IPS-NIHi7 (cell line): ENCODE results near the gene DDAH1.
"Not testable (repeated sequence)": the region's sequence is repeated elsewhere in the genome, so short reads cannot be mapped to it uniquely, and the experiment has no call there.

Experiments
- DNase-seq: peaks from one replicate; pipeline ENCODE4 v3.0.0; 2012; ENCODE audit warnings: mixed read lengths; ENCODE audit errors: extremely low spot score

Gene DDAH1

DNA sequence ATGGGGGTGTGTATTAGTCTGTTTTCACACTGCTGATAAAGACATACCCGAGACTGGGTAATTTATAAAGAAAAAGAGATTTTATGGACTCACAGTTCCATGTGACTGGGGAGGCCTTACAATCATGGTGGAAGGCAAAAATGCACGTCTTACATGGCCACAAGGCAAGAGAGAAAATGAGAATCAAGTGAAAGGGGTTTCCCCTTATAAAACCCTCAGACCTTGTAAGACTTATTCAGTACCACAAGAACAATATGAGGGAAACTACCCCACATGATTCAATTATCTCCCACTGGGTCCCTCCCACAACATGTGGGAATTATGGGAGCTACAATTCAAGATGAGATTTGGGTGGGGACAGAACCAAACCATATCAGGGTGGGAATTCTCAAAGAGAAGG lies 5.2 kb upstream of the DDAH1 start:
- DNase-seq: not testable (repeated sequence)

DNA sequence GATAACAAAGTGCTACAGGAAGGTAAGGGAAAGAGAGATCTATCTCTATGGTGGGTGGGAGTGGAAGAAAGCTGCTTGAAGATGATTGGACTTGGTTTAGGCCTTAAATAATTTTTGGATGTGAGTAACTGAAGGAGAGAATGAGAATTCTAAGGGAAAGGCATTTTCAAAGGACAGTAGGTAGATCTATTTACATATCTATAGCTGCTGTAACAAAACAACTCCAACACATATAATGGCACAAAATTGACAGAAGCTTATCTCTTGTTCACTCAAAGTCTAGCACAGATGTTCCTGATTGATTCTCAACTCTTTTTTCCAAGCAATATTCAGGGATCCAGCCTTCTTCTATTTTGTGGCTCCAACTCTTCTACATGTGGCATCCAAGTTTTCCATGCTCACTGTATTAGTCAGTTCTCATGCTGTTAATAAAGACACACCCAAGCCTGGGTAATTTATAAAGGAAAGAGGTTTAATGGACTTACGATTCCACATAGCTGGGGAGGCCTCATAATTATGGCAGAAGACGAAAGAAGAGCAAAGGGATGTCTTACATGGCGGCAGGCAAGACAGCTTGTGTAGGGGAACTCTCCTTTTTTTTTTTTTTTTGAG lies 3.1 kb upstream of the DDAH1 start:
- no peak for DNase-seq

DNA sequence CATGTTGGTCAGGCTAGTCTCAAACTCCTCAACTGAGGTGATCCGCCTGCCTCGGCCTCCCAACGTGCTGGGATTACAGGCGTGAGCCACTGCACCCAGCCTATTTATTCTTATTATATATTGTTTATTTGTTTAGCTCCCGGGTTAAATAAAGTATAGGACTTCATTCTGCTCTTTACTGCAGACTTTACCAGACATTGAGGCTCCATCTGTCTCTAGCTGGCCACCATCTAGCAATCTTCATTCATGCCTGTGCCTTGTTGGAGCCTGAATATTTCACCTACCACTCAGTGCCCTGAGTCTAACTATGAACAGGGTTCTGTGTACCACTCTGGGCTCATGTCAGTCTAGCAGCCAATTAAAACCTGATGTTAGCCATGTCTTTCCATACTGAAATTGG lies 2.1 kb upstream of the DDAH1 start:
- DNase-seq: no peak

DNA sequence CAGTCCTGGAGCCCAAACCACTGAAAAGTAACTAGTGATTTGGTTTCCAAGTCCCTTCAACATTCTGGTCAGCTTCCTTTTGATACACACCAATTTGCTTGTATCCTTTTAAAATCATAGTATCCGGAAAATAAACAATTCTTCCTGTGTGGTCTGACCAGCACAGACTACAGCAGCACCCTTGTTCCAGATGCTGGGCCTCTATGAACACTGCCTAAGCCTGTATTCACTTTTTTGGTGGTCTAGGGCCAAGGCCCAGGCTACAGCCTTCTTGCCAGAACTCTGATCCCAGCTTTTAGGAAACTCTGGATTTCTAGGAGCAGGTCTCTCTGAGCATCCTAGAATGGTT lies 801 bp upstream of the DDAH1 start:
- DNase-seq: no peak

DNA sequence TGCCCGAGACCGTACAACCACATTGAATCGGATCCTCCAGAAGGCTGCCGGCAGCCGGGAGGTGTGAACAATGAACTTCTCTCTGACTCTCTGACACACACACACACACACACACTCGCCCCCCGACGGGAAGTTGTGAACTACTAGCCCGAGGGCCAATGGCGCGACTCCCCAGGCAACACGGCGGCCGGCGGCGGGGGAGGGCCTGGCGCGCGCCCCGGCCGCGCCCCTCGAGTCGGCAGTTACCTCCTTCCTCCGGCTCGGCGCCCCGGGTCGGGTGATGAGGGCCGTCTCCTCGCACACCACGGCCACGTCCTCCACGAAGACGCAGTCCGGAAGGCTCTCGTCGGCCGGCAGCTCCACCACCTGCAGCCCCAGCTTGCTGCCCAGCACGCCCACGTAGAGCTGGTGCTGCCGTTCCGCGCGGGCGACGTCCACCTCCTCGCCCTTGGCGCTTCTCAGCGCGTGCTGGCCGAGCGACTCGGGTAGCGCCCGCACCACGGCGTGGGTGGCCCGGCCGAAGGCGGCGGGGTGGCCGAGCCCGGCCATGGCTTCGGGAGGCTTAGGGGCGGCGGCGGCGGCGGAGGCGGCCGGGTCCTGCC lies 361 bp downstream of the DDAH1 start:
- DNase-seq: peak; percentile 69

DNA sequence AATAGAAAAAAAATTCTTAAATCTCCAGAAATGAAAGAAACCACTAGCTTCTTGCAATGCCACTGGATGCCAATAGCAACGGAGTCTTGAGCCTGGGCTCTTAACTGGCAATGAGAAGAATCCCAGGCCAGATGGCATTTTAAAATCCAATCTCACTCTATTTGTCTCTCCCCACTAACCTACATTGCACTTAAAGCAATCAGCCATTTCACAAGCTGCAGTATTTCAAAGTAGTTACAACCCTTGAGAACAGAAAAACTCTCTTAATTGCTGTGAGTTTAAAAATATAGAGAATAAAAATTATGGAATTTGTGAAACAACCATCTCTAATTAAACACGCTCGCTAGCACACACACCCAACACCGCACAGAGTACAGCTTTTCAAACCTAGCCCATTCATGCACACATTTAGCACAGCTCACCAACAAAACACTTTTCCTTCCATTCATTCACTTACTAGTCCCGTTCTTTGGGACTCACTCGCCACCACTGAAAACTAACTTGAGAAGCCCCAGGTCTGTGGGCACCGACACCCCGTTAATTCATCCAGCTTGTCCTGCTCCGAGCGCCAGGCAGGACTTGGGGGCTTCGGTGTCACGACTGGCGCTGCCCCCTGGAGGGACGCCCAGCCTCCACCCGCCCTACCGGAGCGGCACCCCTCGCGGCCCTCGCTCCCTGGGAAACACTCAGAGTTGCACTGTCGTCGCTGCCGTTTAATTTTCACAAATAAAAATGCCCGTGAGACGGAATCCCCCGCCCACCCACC lies 1.0 kb downstream of the DDAH1 start:
- DNase-seq: no peak

DNA sequence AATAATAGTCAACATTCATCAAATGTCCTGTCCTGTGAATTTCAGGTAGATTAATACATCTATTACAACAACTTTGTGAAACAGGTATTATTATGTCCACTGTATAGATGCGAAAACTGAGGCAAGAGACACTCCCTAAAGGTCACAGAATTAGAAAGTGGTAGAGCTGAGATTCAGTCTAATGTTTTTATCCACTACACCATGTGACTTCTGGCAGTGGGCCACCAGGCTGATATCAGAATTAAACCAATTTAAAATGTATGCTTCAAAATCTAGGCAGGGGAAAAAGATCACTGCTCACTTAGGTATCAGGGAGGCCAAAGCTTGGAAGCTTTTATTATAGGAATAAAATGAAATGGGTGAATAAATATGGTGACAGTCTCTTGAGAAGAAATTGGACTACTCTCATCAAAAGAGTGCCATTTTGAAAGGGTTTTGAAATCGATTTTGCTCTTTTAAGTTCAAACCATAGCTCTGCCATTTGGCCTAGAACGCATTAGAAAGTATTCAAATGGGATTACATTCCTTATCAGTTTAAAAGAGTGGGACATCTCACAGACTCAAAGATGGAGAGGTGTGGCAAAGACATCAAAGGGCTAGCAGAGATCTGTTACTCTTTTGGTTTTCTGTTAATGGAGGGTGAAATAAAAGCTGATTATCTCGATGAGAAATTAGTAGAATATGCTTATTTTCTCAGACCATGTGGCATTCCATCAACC lies 1.9 kb downstream of the DDAH1 start:
- DNase-seq: no peak

DNA sequence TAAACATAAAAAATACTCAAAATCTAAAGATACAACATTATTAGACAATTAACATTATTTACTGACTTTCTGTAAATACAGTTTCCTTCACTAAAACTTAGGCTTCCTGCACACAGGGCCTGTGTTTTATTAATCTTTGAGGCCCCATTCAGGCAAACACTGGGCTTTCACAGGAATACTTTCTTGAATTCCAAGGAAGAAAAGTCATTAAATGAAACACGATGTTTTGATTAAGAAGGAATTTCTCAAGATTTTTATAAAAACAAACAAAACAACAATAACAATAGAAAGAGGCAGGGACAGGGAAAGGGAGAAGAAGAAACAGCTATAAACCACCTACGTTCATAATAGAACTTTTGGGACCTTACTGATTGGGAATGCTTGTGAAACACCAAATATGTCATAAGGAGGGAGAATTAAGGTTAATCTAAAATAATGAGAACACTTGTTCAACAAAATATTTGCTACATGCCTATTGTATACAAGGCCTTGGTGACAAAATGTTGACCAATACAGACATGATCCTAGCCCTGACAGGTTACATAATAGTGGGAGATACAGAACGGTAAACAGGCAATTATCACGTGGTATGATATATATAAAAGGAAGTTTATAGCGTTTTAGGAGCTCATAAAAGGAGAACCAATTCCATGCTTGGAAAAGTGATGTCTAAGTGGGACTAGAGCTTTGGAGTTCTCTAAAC lies 3.6 kb downstream of the DDAH1 start:
- no peak for DNase-seq

DNA sequence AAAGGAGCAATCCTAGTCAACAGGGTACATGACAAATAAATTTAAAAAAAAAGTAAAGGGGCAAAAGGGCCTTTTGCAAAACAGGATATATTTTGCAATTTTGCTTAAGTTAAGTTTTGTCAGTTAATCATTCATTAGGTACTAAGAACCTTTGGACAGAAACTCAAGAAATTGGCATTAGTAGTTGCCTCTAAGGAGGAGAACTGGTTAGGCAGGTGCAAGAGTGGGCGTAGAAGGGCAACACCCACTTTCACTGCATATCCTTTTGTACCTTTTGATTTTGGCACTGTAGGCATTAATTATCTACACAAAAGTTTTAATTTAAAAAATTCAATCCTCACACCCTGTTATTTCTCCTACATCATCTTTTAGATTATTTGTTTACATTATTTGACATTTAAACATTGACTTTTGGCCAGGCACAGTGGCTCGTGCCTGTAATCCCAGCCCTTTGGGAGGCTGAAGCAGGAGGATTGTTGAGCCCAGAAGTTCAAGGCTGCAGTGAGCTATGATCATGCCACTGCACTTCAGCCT lies 4.3 kb downstream of the DDAH1 start:
- DNase-seq: no peak

DNA sequence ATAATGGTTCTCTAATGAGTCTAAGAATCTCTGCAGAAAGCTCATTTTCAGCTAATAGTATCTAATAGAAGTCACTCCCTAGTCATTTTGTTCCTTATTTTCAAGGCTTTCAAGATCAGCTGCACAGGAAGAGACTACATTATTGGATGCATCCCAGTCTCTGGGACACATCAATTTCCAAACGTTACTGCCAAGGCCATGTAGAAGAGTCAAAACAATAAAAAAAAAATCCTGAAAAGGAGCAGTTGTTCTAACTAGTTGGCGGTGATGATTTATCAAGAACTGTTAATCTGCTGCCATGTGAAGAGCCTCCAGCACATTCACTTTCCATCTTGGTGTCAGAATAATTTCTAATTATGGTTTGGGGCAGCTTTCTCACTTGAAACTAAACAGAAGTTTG lies 5.7 kb downstream of the DDAH1 start:
- DNase-seq: no peak

DNA sequence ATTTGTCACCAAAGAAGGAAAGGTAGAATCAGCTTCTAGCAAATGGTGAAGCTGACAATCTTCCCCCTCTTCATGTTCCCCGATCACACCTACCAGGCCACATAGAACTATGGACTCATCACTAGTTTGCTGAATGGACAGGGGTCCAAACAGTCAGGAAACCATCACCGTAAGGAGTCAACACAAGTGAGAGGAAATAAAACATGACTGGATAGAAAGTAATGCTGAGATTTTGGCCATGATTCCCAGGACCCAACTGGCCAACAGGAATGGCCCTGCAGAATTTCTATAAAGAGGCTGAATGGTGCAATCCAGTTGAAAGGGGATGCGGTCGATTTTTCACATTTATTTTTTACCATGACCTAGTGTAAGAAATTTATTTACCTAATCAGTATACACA lies 10.7 kb downstream of the DDAH1 start:
- no peak for DNase-seq

DNA sequence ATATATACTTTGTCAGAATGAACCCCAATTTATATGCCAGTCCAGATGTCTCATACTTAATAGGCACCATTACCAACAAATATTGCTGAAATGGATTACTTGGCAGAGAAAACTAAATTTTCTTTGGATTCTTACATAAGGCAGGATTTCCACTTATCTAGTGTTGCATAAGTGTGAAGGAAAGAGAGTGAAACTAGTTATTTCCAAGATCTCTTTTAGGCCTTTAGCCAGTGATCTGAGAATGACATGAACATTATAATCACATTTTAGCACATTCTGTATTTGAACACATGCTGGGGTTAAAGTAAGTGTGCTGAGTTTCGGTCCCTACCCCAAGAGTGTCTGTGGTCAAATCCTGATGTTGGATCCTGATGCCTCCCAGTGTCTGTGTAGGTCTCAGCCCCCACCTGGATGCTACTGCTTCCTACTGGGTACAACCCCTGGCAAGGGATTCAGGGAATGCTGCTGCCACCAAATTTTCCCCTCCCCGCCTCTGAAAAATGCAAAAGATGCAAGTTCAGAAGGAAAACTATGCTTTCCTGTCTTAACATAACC lies 11.2 kb downstream of the DDAH1 start:
- DNase-seq: no peak

DNA sequence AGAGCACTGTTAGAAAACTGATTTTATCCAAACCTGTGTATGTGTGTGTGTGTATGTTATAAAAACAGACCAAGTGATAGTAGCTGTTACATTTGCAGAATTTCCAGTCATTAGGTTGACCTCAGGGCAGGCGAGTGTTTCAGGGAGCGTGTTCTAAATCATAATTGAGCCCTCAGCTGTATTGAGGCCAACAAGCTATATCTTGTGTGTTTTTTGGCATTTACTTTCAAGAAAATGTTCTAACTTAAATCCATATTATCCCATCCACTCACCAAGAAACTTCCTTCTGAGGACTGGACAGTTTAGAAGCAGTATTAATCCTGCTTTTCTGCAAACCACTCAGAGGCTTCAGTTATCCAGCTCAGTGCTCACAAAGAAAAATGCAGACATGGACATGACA lies 12.0 kb downstream of the DDAH1 start:
- DNase-seq: no peak

DNA sequence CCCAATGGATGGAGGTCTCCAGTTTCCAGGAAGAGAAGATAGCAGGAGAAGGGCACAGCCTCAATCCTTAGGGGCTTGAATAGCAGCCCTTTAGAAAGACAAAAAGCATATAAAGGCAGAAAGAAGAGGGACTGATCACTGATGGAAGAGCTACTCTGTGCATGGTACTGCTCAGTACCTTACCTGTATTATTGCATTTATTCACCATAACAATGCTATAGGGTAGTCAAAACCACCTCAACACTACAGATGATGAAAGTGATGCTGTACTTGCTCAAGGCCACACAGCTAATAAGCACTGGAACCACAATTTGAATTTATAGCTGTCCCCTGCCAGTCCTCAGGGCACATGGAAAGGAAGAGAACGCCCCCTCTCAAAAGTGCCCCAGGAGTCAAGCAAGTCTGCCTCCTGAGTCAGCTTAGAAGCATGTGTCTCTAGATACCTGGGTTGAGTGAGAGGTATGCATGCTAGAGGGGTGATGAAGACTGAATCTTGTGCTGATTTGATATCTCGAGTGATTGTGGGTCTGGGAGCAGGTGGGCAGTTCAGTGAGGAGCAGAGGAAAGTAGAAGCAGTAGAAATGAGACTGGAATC lies 13.6 kb downstream of the DDAH1 start:
- peak; percentile 35 for DNase-seq

DNA sequence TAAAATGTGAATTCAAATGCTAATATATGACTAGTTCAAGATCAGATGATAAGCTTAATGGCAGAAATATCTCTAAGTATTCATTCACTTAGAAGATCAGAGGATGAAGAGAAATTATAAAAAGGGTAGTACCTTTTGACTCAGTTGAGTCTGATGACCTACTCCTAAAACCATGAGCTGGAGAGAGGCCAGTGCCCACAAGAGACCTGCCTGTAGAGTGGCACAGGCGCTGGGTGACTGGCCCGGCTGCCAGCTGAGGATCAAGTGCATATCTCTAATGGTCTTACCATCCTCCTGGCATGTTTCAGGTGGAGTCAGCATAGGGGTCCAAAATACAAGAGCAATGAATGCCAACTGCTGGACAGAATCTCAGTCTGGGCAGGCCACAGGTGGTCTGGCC lies 14.1 kb downstream of the DDAH1 start:
- no peak for DNase-seq

DNA sequence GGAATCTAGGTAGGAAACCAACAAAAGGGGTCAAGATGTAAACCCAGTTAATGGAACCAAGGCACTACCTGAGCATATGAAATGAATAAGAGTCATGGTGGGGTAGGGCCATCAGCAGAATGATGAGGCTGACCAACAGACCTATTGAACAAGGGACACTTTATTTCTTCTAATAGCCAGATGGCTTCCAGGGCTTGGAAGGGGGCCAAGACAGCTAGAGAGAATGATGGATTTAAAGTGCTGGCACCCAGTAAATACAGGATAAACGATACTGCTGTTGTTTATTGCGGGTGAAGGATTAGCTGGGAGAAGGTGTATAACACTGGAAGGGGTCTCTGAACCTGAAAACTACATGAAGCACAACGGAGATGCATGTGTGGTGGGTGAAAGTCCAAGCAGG lies 15.6 kb downstream of the DDAH1 start:
- no peak for DNase-seq

DNA sequence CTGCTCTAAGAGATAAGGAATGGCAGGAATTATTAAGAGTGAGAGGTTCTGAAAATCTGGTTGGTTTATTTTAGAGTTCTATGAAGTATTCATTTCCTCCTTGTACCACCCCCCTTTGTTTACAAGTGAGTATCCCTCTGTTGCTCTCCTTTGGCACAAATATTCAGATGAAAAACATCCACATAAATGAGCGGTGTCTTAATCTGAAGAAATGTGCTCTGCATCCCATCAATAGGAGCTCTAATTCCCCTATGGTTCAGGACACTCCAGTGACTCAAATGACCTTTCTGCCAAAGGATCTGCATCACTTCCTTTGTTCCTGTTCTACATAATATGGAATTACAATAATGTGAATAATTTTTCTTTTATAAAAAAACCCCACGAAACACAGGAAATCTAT lies 16.6 kb downstream of the DDAH1 start:
- no peak for DNase-seq

DNA sequence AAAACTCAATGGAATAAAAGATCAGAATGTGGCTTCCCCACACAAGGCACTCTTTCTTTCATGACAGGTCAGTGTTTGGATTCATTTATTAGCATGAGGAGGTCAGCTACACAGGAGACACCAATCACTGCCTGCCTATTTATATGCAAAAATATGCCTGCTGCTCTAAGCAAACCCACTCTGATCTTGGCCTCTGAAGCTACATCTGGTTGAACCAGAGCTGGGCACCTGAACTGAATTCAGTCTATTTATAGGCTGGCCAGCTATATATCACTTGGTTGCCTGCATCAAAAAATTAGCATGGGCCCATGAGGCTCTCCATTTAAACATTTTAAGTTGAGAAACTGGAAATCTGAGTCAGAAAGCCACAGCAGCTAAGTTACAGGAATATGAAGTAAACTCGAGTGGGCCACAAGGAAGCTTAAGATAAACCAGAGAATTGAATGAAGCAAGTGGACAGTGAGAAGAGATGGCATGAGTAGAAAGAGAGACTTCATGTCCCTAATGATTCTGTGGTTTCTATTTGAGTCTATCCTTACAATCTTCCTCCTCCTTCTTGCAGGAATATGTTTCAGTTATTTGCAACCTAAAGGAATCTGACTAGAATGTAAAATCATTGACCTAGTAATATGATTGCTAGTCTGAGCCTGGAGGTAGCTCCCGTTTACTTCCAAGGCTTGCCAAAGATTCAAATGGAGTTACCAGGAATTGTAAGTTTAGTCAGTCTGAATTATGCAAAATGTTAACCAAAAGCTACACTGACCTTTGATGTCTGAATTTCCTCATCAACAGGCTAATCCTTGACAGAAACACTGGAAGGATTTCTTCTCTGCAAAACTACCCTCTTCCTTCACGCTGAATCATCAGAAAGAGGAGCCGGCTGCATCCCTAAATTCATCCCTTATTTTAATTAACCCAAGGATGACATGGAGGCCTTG lies 17.7 kb downstream of the DDAH1 start:
- no peak for DNase-seq

DNA sequence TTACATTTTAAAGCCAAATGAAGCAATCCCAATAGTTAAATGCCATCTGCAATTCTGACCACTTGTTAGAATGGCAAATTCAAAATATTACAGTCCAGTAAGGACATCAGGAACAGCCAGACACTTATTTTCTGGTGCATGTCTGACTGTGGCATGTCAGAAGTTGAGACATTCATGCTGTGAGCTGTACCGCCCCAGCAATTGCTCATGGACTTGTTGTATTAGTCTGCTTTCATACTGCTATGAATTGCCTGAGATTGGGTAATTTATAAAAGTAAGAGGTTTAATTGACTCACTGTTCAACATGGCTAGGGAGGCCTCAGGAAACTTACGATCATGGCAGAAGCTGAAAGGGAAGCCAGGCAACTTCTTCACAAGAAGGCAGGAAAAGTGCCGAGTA lies 19.1 kb downstream of the DDAH1 start:
- no peak for DNase-seq

DNA sequence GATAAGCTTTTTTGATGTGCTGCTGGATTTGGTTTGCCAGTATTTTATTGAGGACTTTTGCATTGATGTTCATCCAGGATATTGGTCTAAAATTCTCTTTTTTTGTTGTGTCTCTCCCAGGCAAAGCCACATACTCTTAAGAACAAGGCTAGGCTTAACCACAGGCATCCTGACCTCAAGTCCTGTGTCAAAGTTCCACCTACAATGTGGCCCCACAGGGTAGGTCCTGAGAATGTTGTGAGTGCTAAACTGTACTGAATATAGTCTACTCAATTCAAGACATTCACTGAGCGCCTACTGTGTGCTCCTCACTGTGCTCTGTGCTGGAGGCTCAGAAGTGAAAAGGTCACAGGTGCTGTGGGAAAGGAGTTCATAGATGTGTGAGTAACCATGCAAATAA lies 20.6 kb downstream of the DDAH1 start:
- no peak for DNase-seq
